ENCODE results near the gene ZNF496. TPM values are rescaled to one million over a fixed set of nuclear protein-coding genes. Genes with fewer than 3 reads are reported as not detected.

ZNF496 gene
- total and polyA plus RNA-seq, 2 of the 13 experiments (the other 11 are each of a cell fraction or from before 2014, with no cell fraction given): 14.8 to 18.6 TPM

- in situ Hi-C loops (cut with HindIII; ENCODE audit: extremely low pct_ligation_motif_present, low pct_unique_long_range_greater_than_20kb) (no loop called here), intact Hi-C loops (cut with micrococcal nuclease; ENCODE audit: unreplicated experiment) (no loop called here)
- Histone ChIP-seq H3K9ac (ENCODE audit: insufficient read depth, low read depth, low read length) (no peak overlapping the region), H3K4me1 (ENCODE audit: insufficient read depth, low read length) (no peaks in the 10 kb centered on the region), H3K4me2 (ENCODE audit: low read depth, low read length) (no peak overlapping the region), H3K79me2 (ENCODE audit: insufficient read depth, low read length) (no peaks in the 10 kb centered on the region), H3K4me3 (replicated peaks in 1 of 3; ENCODE audit: insufficient read depth in 1 of 3, low read depth in 2 of 3, low read length in 3 of 3) (no peak overlapping the region), H3K9me3 (ENCODE audit: low read length) (no peaks in the 10 kb centered on the region), H3K27me3 (ENCODE audit: control insufficient read depth in 1 of 2, insufficient read depth in 2 of 2, low read length in 2 of 2) (no peaks in the 10 kb centered on the region), H3K27ac (ENCODE audit: extremely low read length, insufficient read depth, low read length) (no peak overlapping the region), H3K36me3 (replicated peaks in 1 of 2; ENCODE audit: control insufficient read depth in 1 of 2, insufficient read depth in 2 of 2, low read length in 2 of 2) (no peaks in the 10 kb centered on the region), H4K20me1 (ENCODE audit: insufficient read depth, low read length) (no peaks in the 10 kb centered on the region), H2AFZ (ENCODE audit: low read length) (no peak overlapping the region)
- DNase-seq (ENCODE audit: low spot score) (no peak), FAIRE-seq (no peak), ATAC-seq (no peak)
- CTCF ChIA-PET (ENCODE audit: low intra/inter-chr PET ratio, low total read pairs): no interaction called here
- TF ChIP-seq AGO2 (optimal IDR thresholded peaks at IDR 0.05; ENCODE audit: low read depth, low read length) (no peak), CTCF (CRISPR knock-in tag; IDR thresholded peaks at IDR 0.05) (peak; percentile 42), STAG1 (CRISPR knock-in tag; IDR thresholded peaks at IDR 0.05) (0 out of 2 replicates have a peak, but pooled peaks have one; percentile 5)
- no TSS peak for BruUV-seq (replicated peaks)
- POLR2A ChIA-PET: no interaction called here
- 82% methylated on average over 14 of the region's 14 CpGs for WGBS (ENCODE audit: low lambda C conversion rate)
Measured at GRCh38 chr1:247287460-247287859, 44.2 kb downstream of the ZNF496 start.

DNA sequence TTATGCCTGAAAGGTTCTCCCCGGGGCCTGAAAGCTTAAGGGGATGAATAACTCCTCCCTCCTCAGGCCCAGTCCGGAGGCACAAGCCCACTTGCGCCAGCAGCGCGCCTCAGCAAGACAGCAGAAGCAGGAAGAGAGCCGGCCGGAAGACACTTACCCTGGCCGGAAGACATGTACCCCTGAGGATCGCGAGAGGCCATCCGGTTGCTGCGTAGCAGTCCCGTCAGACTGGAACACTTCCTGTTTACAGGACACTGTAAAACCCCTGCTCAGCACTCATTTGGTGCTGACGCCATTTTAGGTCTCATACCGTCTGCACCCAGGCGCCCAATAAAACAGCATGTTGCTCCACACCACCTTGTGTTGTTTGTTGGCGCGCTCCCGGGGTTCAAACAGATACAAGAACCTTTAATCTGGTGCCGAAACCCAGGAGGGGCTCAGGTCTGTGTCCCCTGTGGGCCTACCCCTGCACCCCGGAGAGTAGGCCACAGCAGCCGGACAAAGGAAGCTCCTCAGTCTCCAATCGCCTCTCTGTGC, 45.5 kb downstream of the ZNF496 start:
- in situ Hi-C loops (cut with HindIII; ENCODE audit: extremely low pct_ligation_motif_present, low pct_unique_long_range_greater_than_20kb) (no loop called here), intact Hi-C loops (cut with micrococcal nuclease; ENCODE audit: unreplicated experiment) (no loop called here)
- no peaks in the 10 kb centered on the region for H4K20me1 ChIP-seq (ENCODE audit: insufficient read depth, low read length)
- CTCF ChIA-PET (ENCODE audit: low intra/inter-chr PET ratio, low total read pairs): no interaction called here
- H3K9ac ChIP-seq (ENCODE audit: insufficient read depth, low read depth, low read length): no peak overlapping the region
- POLR2A ChIA-PET: no interaction called here
- BruUV-seq (replicated peaks): no TSS peak
- H3K4me1 ChIP-seq (ENCODE audit: insufficient read depth, low read length): no peaks in the 10 kb centered on the region
- H3K27me3 ChIP-seq (ENCODE audit: control insufficient read depth in 1 of 2, insufficient read depth in 2 of 2, low read length in 2 of 2): no peaks in the 10 kb centered on the region
- no peak for ATAC-seq
- no peaks in the 10 kb centered on the region for H3K9me3 ChIP-seq (ENCODE audit: low read length)
- H3K4me3 ChIP-seq (replicated peaks in 1 of 3; ENCODE audit: insufficient read depth in 1 of 3, low read depth in 2 of 3, low read length in 3 of 3): no peak overlapping the region
- no peak overlapping the region for H3K27ac ChIP-seq (ENCODE audit: extremely low read length, insufficient read depth, low read length)
- TF ChIP-seq ZBTB8A (CRISPR knock-in tag; IDR thresholded peaks at IDR 0.05; ENCODE audit: borderline replicate concordance, low read depth) (no peak), ZNF430 (CRISPR knock-in tag; IDR thresholded peaks at IDR 0.05) (no peak), ZSCAN12 (CRISPR knock-in tag; IDR thresholded peaks at IDR 0.05) (no peak)
- no peak overlapping the region for H2AFZ ChIP-seq (ENCODE audit: low read length)
- no peaks in the 10 kb centered on the region for H3K79me2 ChIP-seq (ENCODE audit: insufficient read depth, low read length)
- no peak for DNase-seq (ENCODE audit: low spot score)
- no peaks in the 10 kb centered on the region for H3K36me3 ChIP-seq (replicated peaks in 1 of 2; ENCODE audit: control insufficient read depth in 1 of 2, insufficient read depth in 2 of 2, low read length in 2 of 2)
- 91% methylated on average over 22 of the region's 23 CpGs for WGBS (ENCODE audit: low lambda C conversion rate)
- no peak for FAIRE-seq
- no peak overlapping the region for H3K4me2 ChIP-seq (ENCODE audit: low read depth, low read length)
